ENCODE data around the gene NCKAP1. TPM values are rescaled to one million over a fixed set of nuclear protein-coding genes. Genes with fewer than 3 reads are reported as not detected.
"Not testable (repeated sequence)": the region's sequence is repeated elsewhere in the genome, so short reads cannot be mapped to it uniquely, and the experiment has no call there.

Gene NCKAP1
- total RNA-seq, 2 experiments from 2014 or later = 0.96 to 1.6 TPM

DNA sequence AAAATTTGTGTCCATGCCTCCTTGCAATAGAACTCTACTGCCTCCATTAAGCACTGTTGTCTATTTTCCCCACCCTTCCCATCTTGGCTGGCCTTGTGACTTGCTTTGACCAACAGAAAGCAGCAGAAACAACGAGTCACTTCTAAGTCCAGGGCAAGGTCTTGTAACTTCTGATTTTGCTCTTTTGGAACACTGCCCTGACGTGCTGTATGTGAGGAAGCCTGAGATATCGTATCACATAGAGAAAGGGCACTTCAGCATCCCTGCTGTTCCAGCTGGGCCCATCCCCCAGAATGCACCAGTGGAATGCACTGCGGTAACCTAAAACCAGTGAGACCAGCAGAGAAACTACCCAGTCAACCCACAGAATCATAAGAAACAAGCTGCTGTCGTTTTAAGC is 28.1 kb downstream of the NCKAP1 start:
- H3K4me3 Mint-ChIP-seq = no peak overlapping the region
- peaks cover 6% of the 10 kb centered on the region for H3K27me3 Mint-ChIP-seq
- ATAC-seq (no peak), DNase-seq (no peak)
- CTCF ChIA-PET = no interaction called here
- H3K36me3 Mint-ChIP-seq = no peaks in the 10 kb centered on the region
- no peak overlapping the region for H3K27ac Mint-ChIP-seq
- no peaks in the 10 kb centered on the region for H3K4me1 Mint-ChIP-seq
- no peaks in the 10 kb centered on the region for H3K9me3 Mint-ChIP-seq (ENCODE audit: low read depth)

DNA sequence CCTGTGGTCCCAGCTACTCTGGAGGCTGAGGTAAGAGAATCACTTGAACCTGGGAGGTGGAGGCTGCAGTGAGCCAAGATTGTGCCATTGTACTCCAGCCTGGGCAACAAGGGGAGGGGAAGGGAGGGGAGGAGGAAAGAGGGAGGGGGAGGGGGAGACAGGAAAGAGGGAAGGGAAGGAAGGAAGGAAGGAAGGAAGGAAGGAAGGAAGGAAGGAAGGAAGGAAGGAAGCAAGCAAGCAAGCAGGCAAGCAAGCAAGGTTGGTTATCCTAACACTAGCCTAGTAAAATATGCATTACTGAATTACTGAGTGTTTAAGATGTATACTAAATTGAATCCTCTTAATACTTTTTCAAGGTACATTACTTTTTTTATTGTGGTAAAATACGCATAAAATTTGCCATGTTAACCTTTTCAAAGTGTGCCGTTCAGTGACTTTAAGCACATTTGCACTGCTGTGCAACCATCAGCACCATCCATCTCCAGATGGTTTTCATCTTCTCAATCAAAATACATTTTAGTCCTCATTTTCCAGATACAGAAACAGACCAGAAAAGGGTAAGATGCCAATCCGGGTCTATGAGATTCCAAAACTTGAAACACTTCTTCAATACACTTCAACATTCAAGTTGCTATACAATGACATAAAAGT is 28.9 kb downstream of the NCKAP1 start:
- Mint-ChIP-seq H3K4me1 (no peaks in the 10 kb centered on the region), H3K4me3 (no peak overlapping the region), H3K9me3 (ENCODE audit: low read depth) (no peaks in the 10 kb centered on the region), H3K36me3 (no peaks in the 10 kb centered on the region), H3K27me3 (peaks cover 6% of the 10 kb centered on the region), H3K27ac (no peak overlapping the region)
- CTCF ChIA-PET = no interaction called here
- ATAC-seq (no peak), DNase-seq (no peak)

DNA sequence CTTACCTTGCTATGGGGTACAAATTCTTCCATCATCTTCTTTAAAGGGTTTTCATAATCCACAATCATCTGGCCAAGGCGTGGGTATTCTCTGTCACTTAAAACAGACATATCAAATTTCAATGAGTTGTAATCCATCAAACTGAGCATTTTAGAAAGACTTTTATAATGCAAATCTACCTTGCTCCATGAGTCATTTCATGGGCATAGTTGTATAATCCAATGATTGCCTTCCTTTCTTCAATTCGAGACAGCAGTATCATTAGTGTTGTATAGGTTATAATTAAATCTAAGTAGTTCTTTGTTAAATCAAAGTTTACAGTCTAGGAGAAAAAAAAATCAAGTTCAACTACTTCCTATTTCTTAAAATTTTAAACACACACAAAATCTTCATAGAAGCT is 36.3 kb downstream of the NCKAP1 start:
- Mint-ChIP-seq H3K4me3 (no peak overlapping the region), H3K36me3 (no peaks in the 10 kb centered on the region)
- no peak for ATAC-seq

DNA sequence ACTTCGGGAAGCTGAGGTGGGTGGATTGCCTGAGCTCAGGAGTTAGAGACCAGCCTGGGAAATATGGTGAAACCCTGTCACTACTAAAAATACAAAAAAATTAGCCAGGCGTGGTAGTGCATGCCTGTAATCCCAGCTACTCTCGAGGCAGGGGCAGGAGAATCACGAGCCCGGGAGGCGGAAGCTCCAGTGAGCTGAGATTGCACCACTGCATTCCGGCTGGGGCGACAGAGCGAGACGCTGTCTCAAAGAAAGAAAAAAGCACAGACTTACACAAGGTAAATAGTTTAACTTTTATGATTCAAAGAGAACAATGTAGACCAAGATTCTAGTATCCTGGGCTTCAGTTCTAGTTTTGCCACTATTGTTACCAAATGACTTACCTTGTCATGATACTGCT is 37.4 kb downstream of the NCKAP1 start:
- CTCF ChIA-PET = no interaction called here
- no peak overlapping the region for H3K27ac Mint-ChIP-seq
- DNase-seq (no peak), ATAC-seq (no peak)
- no peaks in the 10 kb centered on the region for H3K9me3 Mint-ChIP-seq (ENCODE audit: low read depth)
- H3K4me1 Mint-ChIP-seq = no peaks in the 10 kb centered on the region
- no peaks in the 10 kb centered on the region for H3K27me3 Mint-ChIP-seq
- H3K36me3 Mint-ChIP-seq = no peaks in the 10 kb centered on the region
- no peak overlapping the region for H3K4me3 Mint-ChIP-seq

More for the DNA sequence above, 36.3 kb downstream of the NCKAP1 start:
- H3K9me3 Mint-ChIP-seq (ENCODE audit: low read depth) = no peaks in the 10 kb centered on the region
- no peak overlapping the region for H3K27ac Mint-ChIP-seq
- DNase-seq = no peak
- H3K27me3 Mint-ChIP-seq = no peaks in the 10 kb centered on the region
- CTCF ChIA-PET = no interaction called here
- no peaks in the 10 kb centered on the region for H3K4me1 Mint-ChIP-seq

DNA sequence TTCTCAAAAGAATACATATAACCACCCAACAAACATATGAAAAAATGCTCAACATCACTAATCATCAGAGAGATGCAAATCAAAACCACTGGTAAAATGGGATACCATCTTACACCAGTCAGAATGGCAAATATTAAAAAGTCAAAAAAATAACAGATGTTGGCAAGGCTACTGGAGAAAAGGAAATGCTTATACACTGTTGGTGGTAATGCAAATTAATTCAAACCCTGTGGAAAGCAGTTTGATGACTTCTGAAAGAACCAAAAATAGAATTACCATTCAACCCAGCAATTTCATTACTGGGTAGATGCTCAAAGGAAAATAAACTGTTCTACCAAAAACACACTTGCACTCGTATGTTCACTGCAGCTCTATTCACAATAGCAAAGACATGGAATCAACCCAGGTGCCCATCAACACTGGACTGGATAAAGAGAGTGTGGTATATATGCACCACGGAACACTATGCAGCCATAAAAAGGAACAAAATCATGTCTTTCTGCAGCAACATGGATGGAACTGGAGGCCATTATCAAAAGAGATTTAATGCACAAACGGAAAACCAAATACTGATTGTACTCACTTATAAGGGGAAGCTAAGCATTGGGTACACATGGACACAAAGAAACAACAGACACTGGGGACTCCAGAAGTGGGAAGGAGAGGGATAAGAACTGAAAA is 38.8 kb downstream of the NCKAP1 start:
- Mint-ChIP-seq H3K4me1 (no peaks in the 10 kb centered on the region), H3K27ac (no peak overlapping the region), H3K4me3 (no peak overlapping the region), H3K27me3 (no peaks in the 10 kb centered on the region), H3K9me3 (ENCODE audit: low read depth) (no peaks in the 10 kb centered on the region), H3K36me3 (no peaks in the 10 kb centered on the region)
- DNase-seq (no peak), ATAC-seq (no peak)
- CTCF ChIA-PET = no interaction called here

DNA sequence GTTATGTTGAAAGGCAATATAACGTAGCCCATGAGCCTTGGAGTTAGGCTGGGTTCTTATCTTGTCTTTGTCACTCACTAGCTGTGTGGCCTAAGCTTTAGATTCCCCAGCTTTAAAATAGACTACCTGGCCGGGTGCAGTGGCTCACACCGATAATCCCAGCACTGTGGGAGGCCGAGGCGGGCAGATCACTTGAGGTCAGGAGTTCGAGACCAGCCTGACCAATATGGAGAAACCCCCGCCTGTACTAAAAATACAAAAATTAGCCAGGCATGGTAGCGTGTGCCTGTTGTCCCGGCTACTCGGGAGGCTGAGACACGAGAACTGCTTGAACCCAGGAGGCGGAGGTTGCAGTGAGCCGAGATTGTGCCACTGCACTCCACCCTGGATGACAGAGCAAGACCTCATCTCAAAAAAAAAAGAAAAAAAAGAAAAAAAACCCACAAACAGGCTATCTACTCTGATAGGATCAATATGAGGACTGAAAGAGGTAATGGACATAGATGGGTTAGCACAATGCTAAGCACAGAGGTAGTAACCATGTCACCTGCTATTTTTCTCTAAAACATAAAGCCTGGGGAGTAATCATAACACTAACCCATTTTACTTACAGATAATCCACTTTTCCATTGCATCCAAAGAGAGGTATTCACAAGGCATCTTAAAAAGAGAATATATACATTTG is 43.9 kb downstream of the NCKAP1 start:
- Mint-ChIP-seq H3K27me3 (no peaks in the 10 kb centered on the region), H3K27ac (no peak overlapping the region), H3K36me3 (no peaks in the 10 kb centered on the region), H3K9me3 (ENCODE audit: low read depth) (no peaks in the 10 kb centered on the region), H3K4me3 (no peak overlapping the region), H3K4me1 (no peaks in the 10 kb centered on the region)
- CTCF ChIA-PET = no interaction called here
- DNase-seq = no peak
- no peak for ATAC-seq

DNA sequence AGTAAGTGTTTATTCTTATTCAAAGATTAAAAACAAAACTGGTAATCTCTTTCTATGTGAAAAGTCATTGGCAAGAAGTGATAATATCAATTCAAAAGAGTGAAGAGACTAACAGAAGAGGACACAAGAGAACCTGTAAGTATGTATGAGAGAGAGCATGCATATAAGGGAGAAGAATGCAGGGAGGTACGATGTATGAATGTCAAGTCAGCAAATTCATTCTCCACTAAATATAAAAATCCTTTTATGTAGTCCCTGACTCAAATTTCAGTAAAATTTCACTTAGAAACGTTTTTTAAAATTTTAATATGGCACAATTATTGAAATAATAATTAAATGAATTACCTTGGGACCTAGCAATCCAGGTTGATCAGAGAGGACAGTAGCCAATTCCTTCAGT is 55.3 kb downstream of the NCKAP1 start:
- ATAC-seq (no peak), DNase-seq (no peak)
- Mint-ChIP-seq H3K9me3 (ENCODE audit: low read depth) (no peaks in the 10 kb centered on the region), H3K36me3 (no peaks in the 10 kb centered on the region), H3K27me3 (no peaks in the 10 kb centered on the region), H3K27ac (no peak overlapping the region), H3K4me1 (no peaks in the 10 kb centered on the region), H3K4me3 (no peak overlapping the region)
- CTCF ChIA-PET = no interaction called here

DNA sequence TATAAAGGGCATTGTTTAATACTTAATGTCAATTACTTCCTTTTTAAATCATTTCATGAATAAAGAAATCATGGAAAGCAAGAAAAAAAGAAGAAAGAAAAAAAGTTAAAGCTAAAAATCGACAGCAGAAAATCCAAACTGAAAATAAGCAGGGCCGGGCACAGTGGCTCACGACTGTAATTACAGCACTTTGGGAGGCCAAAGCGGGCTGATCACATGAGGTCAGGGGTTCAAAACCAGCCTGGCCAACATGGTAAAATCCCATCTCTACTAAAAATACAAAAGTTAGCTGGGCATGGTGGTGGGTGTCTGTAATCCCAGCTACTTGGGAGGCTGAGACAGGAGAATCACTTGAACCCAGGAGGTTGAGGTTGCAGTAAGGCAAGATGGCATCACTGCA is 56.8 kb downstream of the NCKAP1 start:
- DNase-seq; H3K36me3 Mint-ChIP-seq; ATAC-seq; H3K27me3 Mint-ChIP-seq; H3K27ac Mint-ChIP-seq; H3K9me3 Mint-ChIP-seq (ENCODE audit: low read depth); H3K4me3 Mint-ChIP-seq; H3K4me1 Mint-ChIP-seq: not testable (repeated sequence)
- CTCF ChIA-PET = interaction anchor here (0.8 to 2.9 kb wide), 3 partner anchors 197 to 332 kb away, joined by 3 to 19 read pairs (median 3); no protein-coding TSS in a partner anchor

DNA sequence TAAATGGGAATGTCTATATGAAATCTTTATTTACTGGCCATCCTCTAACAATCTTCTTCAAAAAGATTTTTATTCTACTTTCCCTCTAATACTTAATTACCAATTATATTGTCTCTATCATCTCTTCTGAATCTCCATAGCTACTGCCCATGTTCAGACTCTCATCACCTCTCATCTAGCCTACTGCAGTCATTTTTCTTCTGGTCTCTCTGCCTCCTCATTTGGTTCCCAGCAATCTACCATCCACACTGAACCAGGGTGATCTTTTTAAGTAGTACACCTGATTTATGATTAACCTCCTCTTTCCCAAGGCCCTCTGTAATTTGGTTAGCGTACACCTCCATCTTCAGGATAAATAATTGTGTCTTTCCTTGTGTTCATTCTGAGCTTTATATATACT is 57.6 kb downstream of the NCKAP1 start:
- Mint-ChIP-seq H3K4me1 (peaks cover 3% of the 10 kb centered on the region), H3K27ac (no peak overlapping the region), H3K36me3 (no peaks in the 10 kb centered on the region), H3K9me3 (ENCODE audit: low read depth) (no peaks in the 10 kb centered on the region), H3K27me3 (no peaks in the 10 kb centered on the region), H3K4me3 (no peak overlapping the region)
- DNase-seq (no peak), ATAC-seq (no peak)
- CTCF ChIA-PET = interaction anchor here (0.9 to 2.9 kb wide), 13 partner anchors 10 to 740 kb away, joined by 3 to 30 read pairs (median 6); partner anchors contain the start of gene FRZB

DNA sequence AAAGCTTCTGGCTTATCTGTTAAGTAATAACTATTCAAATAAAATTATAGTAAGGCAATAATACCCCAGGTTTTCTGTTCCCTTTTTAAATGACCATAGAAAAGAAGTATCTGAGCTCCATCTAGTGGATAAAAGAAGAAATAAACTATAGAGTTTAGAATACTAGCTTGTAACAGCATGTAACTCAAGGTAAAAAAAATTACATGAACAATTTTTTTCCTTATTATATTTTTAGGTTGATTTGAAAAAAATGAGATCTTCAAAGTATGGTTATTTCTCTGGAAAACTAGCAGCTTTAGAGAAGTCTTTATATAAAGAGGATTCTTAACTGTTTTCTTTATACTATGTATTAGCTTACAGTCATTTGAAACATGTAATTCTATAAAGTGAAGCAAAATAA is 58.1 kb downstream of the NCKAP1 start:
- no peaks in the 10 kb centered on the region for H3K36me3 Mint-ChIP-seq
- no peak for ATAC-seq
- no peak overlapping the region for H3K27ac Mint-ChIP-seq
- CTCF ChIA-PET = interaction anchor here (0.6 to 2.9 kb wide), 16 partner anchors 9 to 1386 kb away, joined by 3 to 30 read pairs (median 4); partner anchors contain the start of gene FRZB
- no peaks in the 10 kb centered on the region for H3K27me3 Mint-ChIP-seq
- H3K4me3 Mint-ChIP-seq = no peak overlapping the region
- DNase-seq = no peak
- no peaks in the 10 kb centered on the region for H3K9me3 Mint-ChIP-seq (ENCODE audit: low read depth)
- peaks cover 3% of the 10 kb centered on the region for H3K4me1 Mint-ChIP-seq

DNA sequence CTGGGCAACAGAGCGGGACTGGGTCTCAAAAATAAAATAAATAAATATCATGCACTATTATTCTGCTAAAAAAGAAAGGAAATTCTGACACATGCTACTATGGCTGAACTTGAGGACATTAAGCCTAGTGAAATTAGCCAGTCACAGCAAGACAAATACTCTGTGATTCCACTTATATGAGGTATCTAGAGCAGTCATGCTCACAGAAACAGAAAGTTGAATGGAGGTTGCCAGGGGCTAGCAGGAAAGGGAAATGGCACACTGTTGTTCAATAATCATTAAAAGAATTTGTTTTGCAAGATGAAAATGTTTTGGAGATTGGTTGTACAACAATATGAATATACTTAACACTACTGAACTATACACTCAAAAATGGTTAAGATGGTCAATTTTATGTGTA is 60.8 kb downstream of the NCKAP1 start:
- DNase-seq (no peak), ATAC-seq (no peak)
- Mint-ChIP-seq H3K4me3 (no peak overlapping the region), H3K27ac (no peak overlapping the region), H3K4me1 (peaks cover 3% of the 10 kb centered on the region), H3K27me3 (no peaks in the 10 kb centered on the region), H3K36me3 (peaks cover 2% of the 10 kb centered on the region), H3K9me3 (ENCODE audit: low read depth) (no peaks in the 10 kb centered on the region)
- CTCF ChIA-PET = interaction anchor here (0.7 kb wide), 1 partner anchor 311 kb away, joined by 3 read pairs; no protein-coding TSS in a partner anchor

DNA sequence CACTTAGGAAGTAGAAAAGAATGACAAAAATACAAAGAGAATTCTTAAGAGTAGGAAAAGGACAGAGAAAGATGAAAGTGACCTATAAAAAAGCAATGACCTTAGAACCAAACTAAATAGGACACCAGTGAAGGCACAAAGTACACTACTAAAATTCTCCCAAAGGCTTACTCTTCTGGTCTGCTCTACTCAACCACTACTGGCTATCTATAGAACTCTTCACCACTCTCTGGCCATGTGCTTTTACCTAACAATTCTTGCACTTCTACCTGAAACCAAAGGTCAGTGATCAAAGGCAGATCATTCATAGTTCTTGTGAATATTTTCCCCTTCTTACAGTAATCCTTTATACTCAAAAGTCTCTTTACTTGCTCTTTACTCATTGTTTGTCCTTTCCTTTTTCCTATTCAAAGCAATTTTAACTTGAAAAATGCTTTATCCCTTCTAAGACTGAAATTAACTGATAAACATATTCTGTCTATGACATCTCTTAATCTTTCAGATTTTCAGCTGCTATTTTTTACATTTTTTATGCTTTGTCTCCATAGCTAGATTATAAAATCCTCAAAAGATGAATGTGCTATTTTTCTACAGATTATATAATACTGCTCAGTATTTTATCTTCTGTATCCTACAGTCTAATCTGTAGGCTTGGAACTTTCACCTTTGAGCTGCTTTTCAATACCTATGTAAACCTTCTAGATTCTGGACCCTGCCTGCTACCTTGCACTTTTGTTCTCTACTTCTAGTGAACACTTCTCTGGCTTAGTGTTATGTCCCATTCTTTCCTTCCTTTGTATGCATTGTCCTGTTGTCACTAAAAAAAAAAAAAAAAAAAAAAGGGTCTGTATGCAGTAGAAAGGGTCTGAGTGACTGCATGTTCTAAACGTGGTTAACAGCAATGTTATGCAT is 64.6 kb downstream of the NCKAP1 start:
- no peak for DNase-seq
- H3K36me3 Mint-ChIP-seq = peaks cover 18% of the 10 kb centered on the region
- no peaks in the 10 kb centered on the region for H3K27me3 Mint-ChIP-seq
- no peak overlapping the region for H3K27ac Mint-ChIP-seq
- CTCF ChIA-PET = interaction anchor here (0.7 to 2.5 kb wide), 2 partner anchors 52 to 307 kb away, joined by 4 to 8 read pairs; no protein-coding TSS in a partner anchor
- H3K9me3 Mint-ChIP-seq (ENCODE audit: low read depth) = peaks cover 5% of the 10 kb centered on the region
- H3K4me1 Mint-ChIP-seq = peaks cover 11% of the 10 kb centered on the region
- H3K4me3 Mint-ChIP-seq = no peak overlapping the region
- no peak for ATAC-seq

DNA sequence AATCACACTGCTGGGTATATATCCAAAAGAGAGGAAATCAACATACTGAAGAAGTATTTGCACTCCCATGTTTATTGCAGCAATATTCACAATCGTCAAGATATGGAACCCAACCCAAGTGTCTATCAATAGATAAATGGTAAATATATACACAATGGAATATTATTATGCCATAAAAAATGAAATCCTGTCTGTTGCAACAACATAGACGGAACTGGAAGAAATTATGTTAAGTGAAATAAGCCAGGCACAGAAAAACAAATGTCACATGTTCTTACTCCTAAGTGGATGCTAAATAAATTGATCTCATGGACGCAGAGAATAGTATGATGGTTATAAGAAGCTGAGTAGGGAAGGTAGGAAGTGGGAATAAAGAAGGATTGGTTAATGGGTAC is 65.7 kb downstream of the NCKAP1 start:
- no peak for ATAC-seq
- DNase-seq = no peak
- CTCF ChIA-PET = interaction anchor here (0.7 to 1.2 kb wide), 2 partner anchors 210 to 305 kb away, joined by 3 to 5 read pairs; no protein-coding TSS in a partner anchor
- no peaks in the 10 kb centered on the region for H3K27me3 Mint-ChIP-seq
- H3K9me3 Mint-ChIP-seq (ENCODE audit: low read depth) = peaks cover 5% of the 10 kb centered on the region
- no peak overlapping the region for H3K27ac Mint-ChIP-seq
- H3K4me3 Mint-ChIP-seq = no peak overlapping the region
- H3K36me3 Mint-ChIP-seq = peaks cover 18% of the 10 kb centered on the region
- peaks cover 10% of the 10 kb centered on the region for H3K4me1 Mint-ChIP-seq
